Neural crest cell (in vitro differentiated cells): Measurements from ENCODE around the gene MUCL3. TPM values are rescaled to one million over a fixed set of nuclear protein-coding genes. Genes with fewer than 3 reads are reported as not detected.

Source experiments
- DNase-seq: peaks from one replicate; pipeline ENCODE4 v3.0.0; 2021; ENCODE audit warnings: low read depth, mixed read lengths, low spot score
- H3K27ac Mint-ChIP-seq: one replicate; pipeline ENCODE4 v1.8.0; 2021; ENCODE audit warnings: mild to moderate bottlenecking, mixed read lengths; ENCODE audit not compliant: unreplicated experiment
- H3K27me3 Mint-ChIP-seq: 2 replicates; pipeline ENCODE4 v1.8.0; 2021; ENCODE audit warnings: low read depth, mild to moderate bottlenecking, mixed read lengths
- H3K36me3 Mint-ChIP-seq: 2 replicates; pipeline ENCODE4 v1.8.0; 2021; ENCODE audit warnings: low read depth, mild to moderate bottlenecking, mixed read lengths
- H3K4me1 Mint-ChIP-seq: 2 replicates; pipeline ENCODE4 v1.8.0; 2021; ENCODE audit warnings: mixed read lengths
- H3K4me3 Mint-ChIP-seq: one replicate; pipeline ENCODE4 v1.8.0; 2021; ENCODE audit warnings: mild to moderate bottlenecking, mixed read lengths
- H3K9me3 Mint-ChIP-seq: 2 replicates; pipeline ENCODE4 v1.8.0; 2021; ENCODE audit warnings: mixed read lengths
- total RNA-seq: library from RNA; stranded (reverse); gene quantifications from 2 replicates; pipeline ENCODE4 v1.2.1, GENCODE V29; 2021
- TF ChIP-seq, protein P1 (sequence below): fragments of 200-600 bp; sonication (generic); conservative IDR thresholded peaks from 2 replicates; pipeline ENCODE4 v1.5.0; 2021; ENCODE audit warnings: antibody characterized with exemption, mild to moderate bottlenecking

The MUCL3 gene
- total RNA-seq, 1 donor from 2014 or later = not detected

- Mint-ChIP-seq H3K27ac (no peak overlapping the region), H3K36me3 (peaks cover 28% of the 10 kb centered on the region)
- TF ChIP-seq, protein P1, sequence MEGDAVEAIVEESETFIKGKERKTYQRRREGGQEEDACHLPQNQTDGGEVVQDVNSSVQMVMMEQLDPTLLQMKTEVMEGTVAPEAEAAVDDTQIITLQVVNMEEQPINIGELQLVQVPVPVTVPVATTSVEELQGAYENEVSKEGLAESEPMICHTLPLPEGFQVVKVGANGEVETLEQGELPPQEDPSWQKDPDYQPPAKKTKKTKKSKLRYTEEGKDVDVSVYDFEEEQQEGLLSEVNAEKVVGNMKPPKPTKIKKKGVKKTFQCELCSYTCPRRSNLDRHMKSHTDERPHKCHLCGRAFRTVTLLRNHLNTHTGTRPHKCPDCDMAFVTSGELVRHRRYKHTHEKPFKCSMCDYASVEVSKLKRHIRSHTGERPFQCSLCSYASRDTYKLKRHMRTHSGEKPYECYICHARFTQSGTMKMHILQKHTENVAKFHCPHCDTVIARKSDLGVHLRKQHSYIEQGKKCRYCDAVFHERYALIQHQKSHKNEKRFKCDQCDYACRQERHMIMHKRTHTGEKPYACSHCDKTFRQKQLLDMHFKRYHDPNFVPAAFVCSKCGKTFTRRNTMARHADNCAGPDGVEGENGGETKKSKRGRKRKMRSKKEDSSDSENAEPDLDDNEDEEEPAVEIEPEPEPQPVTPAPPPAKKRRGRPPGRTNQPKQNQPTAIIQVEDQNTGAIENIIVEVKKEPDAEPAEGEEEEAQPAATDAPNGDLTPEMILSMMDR = no peak
These were observed 10.3 kb upstream of the MUCL3 start for GRCh38 chr6:30930506-30930905.

GRCh38 chr6:30931272-30931671 is 9.5 kb upstream of the MUCL3 start:
- H3K9me3 Mint-ChIP-seq = peaks cover 12% of the 10 kb centered on the region
- no peak overlapping the region for H3K27ac Mint-ChIP-seq
- no peaks in the 10 kb centered on the region for H3K27me3 Mint-ChIP-seq
- no peak for DNase-seq
- no peak overlapping the region for H3K4me3 Mint-ChIP-seq
- TF ChIP-seq, protein P1 = no peak
- peaks cover 27% of the 10 kb centered on the region for H3K36me3 Mint-ChIP-seq
- H3K4me1 Mint-ChIP-seq = no peaks in the 10 kb centered on the region

More at GRCh38 chr6:30930506-30930905, 10.3 kb upstream of the MUCL3 start:
- no peak overlapping the region for H3K4me3 Mint-ChIP-seq
- H3K27me3 Mint-ChIP-seq = no peaks in the 10 kb centered on the region
- H3K4me1 Mint-ChIP-seq = no peaks in the 10 kb centered on the region
- peaks cover 12% of the 10 kb centered on the region for H3K9me3 Mint-ChIP-seq
- DNase-seq = no peak

DNA sequence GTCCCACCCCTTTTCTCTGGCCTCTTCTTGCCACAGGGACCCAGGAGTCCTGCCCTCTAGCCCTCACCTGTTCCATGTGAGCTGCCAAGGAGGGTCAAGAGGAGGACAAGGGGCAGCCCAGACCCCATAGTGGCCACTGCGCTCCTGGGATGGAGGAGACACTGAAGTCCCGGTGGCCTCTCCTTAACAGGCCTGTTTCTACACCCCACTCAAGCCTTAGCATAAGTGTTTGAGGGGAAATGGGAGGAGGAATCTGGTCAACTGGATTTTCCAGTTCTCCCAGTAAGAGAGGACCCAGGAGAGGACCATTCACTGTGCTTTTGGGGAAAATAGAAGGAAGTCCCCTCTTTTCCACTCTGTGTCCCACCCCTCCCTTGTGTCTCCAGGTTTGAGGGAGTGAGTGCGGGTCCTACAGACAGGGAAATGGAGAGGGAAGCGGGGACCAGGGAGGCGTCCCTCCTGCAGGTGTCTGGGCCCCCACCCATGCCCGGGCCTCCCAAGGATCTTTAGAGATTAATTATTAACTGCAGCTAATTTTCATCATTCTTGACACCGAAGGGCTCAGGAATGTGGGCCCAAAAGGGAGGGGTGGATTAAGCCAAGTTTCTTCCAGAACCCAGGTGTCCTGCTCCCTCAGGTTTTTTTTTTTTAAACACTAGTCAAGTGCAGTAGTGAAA is 8.7 kb upstream of the MUCL3 start, which contains the start of gene SFTA2:
Gene SFTA2, minus strand, starts transcription at position 202 of the 677 bp plus-strand sequence. Its CDS starts 74 bp downstream, at position 128.
- peaks cover 12% of the 10 kb centered on the region for H3K9me3 Mint-ChIP-seq

DNA sequence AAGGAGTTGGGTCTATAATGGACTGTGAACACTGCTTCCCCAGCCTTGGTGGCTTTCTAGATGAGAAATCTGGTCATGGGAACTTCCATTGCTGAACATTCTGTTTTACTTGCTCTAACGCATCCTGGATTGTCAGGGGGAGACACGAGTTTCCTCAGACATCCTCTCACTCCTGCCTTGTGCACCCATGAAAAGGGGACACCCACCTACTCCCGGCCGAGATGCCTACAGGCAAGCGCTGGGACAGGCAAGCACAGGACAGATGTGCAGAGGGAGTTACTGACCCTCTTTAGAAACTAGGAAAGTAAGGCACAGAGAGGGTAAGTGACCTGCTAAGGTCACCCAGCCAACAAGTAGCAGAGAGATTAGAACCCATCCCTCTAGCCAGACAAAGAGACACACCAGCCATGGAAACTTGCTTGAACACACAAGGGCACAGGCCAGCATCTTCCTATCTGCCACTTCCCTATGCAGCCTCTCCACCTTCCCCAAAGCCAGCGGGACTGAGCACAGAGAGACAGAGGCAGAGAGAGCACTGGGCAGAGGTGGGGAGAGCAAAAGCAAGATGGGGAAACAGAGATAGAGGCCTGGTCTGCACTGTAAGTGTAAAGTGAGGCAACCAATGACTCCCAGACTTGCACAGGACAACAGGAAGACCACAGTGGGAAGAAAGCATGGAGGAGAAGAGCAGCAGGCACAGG is 8.0 kb upstream of the MUCL3 start:
- no peaks in the 10 kb centered on the region for H3K27me3 Mint-ChIP-seq
- peak overlapping the region; percentile 51 for H3K27ac Mint-ChIP-seq
- H3K9me3 Mint-ChIP-seq = peaks cover 12% of the 10 kb centered on the region
- peaks cover 18% of the 10 kb centered on the region for H3K36me3 Mint-ChIP-seq
- no peak for DNase-seq
- TF ChIP-seq, protein P1 = no peak
- H3K4me3 Mint-ChIP-seq = no peak overlapping the region
- H3K4me1 Mint-ChIP-seq = no peaks in the 10 kb centered on the region

More for the DNA sequence above, 8.7 kb upstream of the MUCL3 start, which contains the start of gene SFTA2:
- Mint-ChIP-seq H3K4me1 (no peaks in the 10 kb centered on the region), H3K4me3 (no peak within 1 kb of the TSS), H3K27me3 (no peaks in the 10 kb centered on the region), H3K36me3 (peaks cover 23% of the 10 kb centered on the region), H3K27ac (peak within 1 kb of the TSS; percentile 51)
- no peak for DNase-seq
- TF ChIP-seq, protein P1 = no peak

DNA sequence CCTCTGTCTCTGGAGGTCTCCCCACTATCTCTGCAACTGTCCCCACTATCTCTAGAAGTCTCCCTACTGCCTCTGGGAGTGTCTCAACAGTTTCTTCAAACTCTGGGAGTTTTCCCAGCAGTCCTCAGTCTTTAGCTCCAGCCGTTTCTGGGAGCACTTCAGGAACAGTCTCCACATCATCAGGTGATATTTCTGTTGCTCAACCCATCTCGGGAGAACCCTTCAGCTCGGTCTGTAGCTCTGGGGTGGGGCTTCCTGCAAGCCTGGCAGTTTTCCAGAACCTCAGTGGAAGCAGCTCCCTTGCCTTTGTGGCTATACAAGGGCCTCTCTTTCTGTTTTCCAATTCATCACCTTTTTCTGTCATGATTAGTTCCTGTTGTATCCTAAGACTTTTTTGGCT is 5.8 kb upstream of the MUCL3 start:
- Mint-ChIP-seq H3K27me3 (no peaks in the 10 kb centered on the region), H3K4me1 (no peaks in the 10 kb centered on the region), H3K27ac (peak overlapping the region; percentile 46), H3K9me3 (no peaks in the 10 kb centered on the region), H3K4me3 (no peak overlapping the region), H3K36me3 (peaks cover 2% of the 10 kb centered on the region)
- TF ChIP-seq, protein P1 = no peak
- DNase-seq = no peak
